ENCODE data around the gene INMT.

The INMT gene

DNA sequence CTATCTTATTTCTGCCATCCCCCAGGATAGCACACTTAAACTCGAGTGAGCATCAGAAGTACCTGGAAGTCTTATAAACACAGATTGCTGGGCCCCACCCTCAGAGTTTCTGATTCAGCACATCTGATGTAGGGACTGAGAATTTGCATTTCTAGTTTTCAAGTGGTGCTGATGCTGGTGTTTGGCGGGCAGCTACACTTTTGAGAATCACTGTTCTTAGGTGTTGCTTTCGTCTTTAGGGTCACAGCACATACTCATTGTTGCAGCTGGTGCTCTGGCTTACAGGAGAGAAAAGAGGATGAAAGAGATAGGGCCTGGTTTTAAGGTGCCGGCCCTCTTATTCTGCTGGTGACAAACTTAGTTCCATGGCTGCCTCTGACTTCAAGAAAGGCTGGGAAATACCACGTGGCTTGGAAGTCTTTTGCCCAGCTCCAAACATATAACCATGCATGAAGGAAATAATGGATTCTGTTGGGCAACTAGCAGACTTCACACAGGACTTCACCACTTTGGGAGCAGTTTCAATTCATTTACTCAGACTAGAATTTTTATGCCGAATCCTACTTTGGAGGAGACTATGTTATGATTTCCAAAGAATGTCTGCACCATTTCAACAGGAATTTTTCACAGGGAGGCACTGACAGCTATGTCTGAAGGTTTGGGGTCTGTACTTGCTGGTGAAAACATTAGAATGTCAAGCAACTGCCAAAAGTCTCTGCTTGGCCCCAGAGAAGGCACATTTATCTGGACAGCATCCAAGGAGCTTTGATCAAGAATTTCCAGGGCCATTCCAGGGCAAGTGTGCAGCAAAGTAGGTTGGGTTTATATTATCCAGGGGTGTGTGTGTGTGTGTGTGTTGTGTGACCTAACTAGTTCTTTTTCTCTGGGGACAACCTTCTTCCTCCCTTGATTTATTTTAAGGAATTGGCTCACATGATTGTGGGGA, 12.4 kb downstream of the INMT start:
- DNase-seq (ENCODE audit: low read depth in 1 of 2, low spot score in 1 of 2) = no peak
- no peak for TF ChIP-seq JUND (IDR thresholded peaks at IDR 0.05; ENCODE audit: low read depth)
- in situ Hi-C loops (cut with HindIII; ENCODE audit: low pct_unique_long_range_greater_than_20kb, low sequenced_read_pairs) = no loop called here

DNA sequence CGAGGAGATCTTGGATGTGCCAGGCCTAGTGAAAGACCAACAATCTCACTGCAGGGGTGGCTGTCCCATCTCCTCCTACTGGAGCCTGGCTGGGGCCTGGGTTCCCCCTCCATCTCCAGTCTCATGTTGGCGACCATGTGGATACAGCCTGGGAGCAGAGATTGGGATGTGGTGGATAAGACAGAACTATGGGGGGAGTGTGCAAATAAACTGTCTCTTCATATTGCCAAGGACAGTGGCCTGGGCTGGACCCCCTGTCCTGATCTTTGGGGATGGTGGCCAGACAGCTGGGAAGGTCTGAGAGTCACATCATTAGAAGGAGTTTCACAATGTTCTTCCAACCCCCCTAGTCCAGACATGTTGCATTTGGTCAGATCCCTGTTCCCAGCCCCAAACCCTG, 13.5 kb downstream of the INMT start:
- in situ Hi-C loops (cut with HindIII; ENCODE audit: low pct_unique_long_range_greater_than_20kb, low sequenced_read_pairs) = no loop called here
- no peak for DNase-seq (ENCODE audit: low read depth in 1 of 2, low spot score in 1 of 2)
- no peak for TF ChIP-seq JUND (IDR thresholded peaks at IDR 0.05; ENCODE audit: low read depth)

DNA sequence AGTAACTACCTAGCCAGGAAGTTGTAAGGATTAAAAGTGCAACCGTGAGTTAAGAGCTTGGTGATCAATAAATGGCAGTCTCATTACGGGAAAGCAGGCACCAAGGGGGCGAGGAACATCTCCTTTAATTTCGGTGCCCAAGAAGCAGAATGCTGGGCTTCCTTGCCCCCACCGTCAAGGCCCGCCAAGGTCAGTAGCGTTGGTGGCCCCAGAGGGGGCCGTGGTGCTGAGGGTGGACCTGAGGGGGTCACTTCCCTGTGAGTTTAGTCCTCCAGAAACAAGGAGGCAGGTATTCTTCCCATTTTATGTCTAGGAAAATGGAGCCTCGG, 18.9 kb downstream of the INMT start:
- DNase-seq (ENCODE audit: low read depth in 1 of 2, low spot score in 1 of 2) = no peak
- no peak for TF ChIP-seq JUND (IDR thresholded peaks at IDR 0.05; ENCODE audit: low read depth)
- in situ Hi-C loops (cut with HindIII; ENCODE audit: low pct_unique_long_range_greater_than_20kb, low sequenced_read_pairs) = no loop called here

DNA sequence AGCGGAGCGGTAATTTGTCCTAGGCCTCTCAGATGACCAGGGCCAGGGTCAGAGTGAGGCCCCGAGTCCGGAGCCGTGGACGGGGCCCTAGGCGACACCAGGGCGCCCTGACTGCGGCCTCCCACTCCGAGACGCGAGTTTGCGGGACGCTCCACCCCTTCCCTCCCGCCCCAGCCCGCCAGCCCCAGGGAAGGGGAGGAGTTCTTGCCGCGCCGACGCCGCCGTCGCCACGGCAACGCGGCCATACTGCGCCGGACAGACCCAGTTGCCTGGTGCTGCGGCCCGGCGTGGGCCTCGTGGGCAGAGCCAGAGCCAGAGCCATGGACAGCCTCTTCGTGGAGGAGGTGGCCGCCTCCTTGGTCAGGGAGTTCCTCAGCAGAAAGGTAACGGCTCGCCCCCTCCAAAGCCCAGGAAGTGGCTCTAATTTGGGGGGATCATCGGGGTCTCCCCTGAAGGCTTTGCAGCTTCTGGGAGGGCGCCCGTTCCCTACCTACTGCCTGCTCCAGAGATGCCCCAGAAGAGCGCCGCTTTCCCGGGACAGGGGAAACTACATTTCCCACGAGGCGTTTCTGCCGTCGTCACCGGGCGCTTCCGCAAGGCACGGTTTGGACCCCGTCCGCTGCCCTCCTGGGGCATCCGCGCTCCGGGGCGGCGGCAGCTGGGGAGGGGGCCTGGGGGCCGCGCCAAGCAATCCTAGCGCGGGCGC, 19.4 kb downstream of the INMT start, which contains the start of gene MINDY4:
MINDY4 (plus strand) TSS at position 244 of the 706 bp plus-strand sequence; CDS start at position 321, 77 bp downstream.
- in situ Hi-C loops (cut with HindIII; ENCODE audit: low pct_unique_long_range_greater_than_20kb, low sequenced_read_pairs) = no loop called here
- no peak for TF ChIP-seq JUND (IDR thresholded peaks at IDR 0.05; ENCODE audit: low read depth)

DNA sequence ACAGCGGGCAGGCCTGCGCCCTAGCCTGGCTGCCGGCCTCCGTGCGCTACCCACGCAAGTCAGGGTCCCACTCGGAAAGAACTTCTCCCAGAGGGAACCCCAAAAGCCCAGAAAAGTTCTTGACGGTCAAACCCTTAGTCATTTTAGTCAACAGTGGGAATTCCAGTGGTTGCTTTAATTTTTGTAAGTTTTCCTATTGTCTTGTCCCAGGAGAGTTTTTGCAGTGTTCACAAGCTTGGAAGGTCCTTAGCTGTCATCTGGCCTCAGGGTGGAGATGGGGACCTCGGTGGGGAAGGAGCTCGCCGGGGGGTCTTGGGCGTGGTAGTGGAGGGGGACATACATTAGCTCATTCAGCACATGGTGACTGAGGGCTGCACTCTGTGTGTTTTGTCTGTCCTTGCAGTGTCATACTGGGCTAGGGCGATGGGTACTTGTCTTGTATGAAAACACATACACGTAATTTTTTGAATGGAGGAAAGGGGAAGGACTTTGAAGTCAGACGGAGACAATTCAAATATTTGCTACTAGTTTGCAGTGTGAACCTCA, 20.0 kb downstream of the INMT start:
- in situ Hi-C loops (cut with HindIII; ENCODE audit: low pct_unique_long_range_greater_than_20kb, low sequenced_read_pairs) = no loop called here
- DNase-seq (ENCODE audit: low read depth in 1 of 2, low spot score in 1 of 2) = no peak
- TF ChIP-seq JUND (IDR thresholded peaks at IDR 0.05; ENCODE audit: low read depth) = no peak

More for the DNA sequence above, 19.4 kb downstream of the INMT start, which contains the start of gene MINDY4:
- DNase-seq (ENCODE audit: low read depth in 1 of 2, low spot score in 1 of 2) = peak; percentile 79 to 90

DNA sequence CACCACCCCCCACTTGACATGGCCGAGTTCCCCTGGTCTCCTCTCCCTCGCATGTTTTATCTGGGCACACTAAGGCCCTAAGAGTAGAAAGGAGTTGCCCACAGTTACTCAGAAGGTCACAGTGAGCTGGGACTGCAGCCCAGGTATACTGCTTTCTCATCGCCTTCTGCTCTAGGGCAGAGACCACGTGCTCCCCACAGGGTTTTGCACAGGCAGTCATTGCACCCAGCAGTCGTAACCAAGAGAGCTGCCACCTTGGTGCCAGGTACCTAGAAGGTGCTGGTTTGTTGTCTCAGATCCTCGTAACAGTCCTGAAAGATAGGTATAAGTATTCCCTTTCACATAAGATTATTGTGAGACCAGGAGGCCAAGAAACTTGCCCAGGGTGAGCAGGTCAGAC, 21.0 kb downstream of the INMT start:
- TF ChIP-seq JUND (IDR thresholded peaks at IDR 0.05; ENCODE audit: low read depth) = no peak
- DNase-seq (ENCODE audit: low read depth in 1 of 2, low spot score in 1 of 2) = no peak
- in situ Hi-C loops (cut with HindIII; ENCODE audit: low pct_unique_long_range_greater_than_20kb, low sequenced_read_pairs) = no loop called here

DNA sequence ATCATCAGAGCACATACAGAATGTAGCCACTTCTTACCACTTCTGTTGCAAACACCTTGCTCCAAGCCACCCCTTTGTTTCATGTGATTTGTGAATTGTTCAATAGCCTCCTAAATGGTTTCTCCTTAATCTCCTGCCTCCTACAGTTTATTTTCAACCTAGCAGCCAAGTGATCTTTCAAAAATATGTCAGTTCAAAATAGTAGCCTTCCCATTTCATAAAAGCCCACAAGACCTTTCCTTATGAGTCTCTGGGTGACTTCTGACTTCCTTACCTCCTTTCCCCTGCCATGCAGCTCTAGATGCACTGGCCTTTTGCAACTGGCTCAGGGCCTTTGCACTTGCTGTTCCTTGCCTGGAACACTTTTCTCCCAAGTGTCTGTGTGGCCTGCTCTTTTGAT, 24.1 kb downstream of the INMT start:
- TF ChIP-seq JUND (IDR thresholded peaks at IDR 0.05; ENCODE audit: low read depth) = no peak
- DNase-seq (ENCODE audit: low read depth in 1 of 2, low spot score in 1 of 2) = no peak
- in situ Hi-C loops (cut with HindIII; ENCODE audit: low pct_unique_long_range_greater_than_20kb, low sequenced_read_pairs) = no loop called here

DNA sequence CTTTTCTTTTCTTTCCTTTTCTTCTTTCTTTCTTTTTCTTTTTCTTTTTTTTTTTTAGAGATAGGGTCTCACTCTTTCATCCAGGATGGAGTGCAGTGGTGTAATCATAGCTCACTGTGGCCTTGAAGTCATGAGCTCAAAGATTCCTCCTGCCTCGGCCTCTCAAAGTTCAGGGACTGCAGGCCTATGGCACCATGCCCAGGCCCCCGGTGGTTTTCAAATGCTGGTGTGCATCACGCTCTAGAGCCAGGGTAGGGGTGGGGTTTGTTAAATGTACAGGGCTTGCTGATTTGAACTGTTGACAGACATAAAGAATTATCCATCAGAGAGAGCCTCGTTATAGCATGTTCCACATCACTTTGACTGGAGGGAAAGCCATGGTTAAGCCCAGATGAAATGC, 25.0 kb downstream of the INMT start:
- no peak for TF ChIP-seq JUND (IDR thresholded peaks at IDR 0.05; ENCODE audit: low read depth)
- DNase-seq (ENCODE audit: low read depth in 1 of 2, low spot score in 1 of 2) = no peak
- in situ Hi-C loops (cut with HindIII; ENCODE audit: low pct_unique_long_range_greater_than_20kb, low sequenced_read_pairs) = no loop called here

DNA sequence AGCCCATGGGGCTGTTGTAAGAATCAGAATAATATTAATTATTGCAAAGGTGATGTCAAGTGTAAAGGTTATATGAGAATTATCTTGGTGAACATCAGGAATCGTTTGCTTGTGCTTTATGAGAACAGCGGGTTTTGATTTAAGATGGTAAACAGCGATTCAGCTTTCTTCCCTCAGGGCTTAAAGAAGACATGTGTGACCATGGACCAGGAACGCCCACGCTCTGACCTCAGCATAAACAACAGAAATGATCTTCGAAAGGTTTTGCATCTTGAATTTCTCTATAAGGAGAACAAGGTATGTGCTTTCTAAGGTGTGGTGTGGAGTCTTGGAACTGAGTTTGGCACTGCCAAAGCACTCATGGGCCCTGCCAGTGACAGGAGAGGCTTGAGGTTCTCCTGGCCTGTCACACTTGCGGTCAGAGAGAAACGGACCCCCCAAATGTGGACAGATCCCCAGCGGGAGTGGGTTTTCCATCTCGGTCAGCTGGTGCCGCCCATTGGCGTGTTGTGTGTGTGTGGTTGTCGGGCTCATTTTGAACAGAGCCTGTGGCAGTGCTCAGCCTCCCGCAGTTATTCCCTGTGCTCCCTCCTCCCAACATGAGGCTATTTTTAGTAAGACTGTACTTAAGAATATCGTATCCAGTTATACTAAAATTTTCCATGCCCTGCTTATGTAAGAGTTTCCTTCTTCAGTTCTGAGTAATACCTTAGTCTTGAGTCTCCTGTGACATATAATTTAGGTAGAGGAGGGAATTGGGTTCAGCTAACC, 26.5 kb downstream of the INMT start:
- DNase-seq (ENCODE audit: low read depth in 1 of 2, low spot score in 1 of 2) = peak in 1 of 2 experiments; percentile 76
- in situ Hi-C loops (cut with HindIII; ENCODE audit: low pct_unique_long_range_greater_than_20kb, low sequenced_read_pairs) = no loop called here
- 0 out of 2 replicates have a peak, but pooled peaks have one; percentile 42 for TF ChIP-seq JUND (IDR thresholded peaks at IDR 0.05; ENCODE audit: low read depth)

DNA sequence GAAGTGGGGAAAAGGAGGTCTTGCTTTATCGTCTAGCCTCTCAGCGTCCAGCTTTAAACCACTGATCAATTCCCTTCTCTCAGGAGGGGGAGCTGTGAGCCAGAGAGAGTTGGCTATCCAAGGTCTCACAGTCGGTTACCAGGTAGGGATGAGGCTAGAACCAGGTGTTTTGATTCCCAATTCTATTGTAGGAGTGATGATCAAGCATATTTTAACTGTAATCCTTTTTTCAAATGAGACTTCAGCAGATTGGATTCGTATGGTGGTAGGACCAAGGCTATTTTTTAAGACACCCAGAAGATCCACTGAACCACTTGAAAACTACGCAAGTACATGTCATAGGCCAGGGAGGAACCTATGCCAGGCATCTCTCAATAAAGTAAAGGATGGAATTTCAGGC, 27.6 kb downstream of the INMT start:
- TF ChIP-seq JUND (IDR thresholded peaks at IDR 0.05; ENCODE audit: low read depth) = no peak

DNA sequence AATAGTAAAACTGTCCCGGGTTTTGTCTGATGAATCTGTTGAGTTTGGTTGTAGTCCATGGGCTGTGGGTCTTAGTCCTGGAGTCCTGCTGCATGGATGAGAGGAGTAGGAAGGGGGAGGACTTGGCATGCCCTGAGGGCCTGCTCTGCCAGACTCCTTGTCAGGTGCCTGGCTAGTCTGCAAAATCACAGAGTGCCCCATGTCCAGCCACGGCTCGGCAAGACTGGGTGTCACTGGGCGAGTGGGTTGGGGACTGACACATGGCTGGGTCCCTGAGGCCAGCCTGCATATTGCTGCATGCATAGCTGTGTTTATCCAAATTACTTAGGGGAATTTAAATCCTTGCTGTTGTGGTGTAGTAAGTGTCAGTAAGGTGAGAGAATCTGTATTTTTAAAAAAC, 29.0 kb downstream of the INMT start:
- no peak for TF ChIP-seq JUND (IDR thresholded peaks at IDR 0.05; ENCODE audit: low read depth)
- DNase-seq (ENCODE audit: low read depth in 1 of 2, low spot score in 1 of 2) = no peak
- in situ Hi-C loops (cut with HindIII; ENCODE audit: low pct_unique_long_range_greater_than_20kb, low sequenced_read_pairs) = no loop called here

More for the DNA sequence above, 27.6 kb downstream of the INMT start:
- in situ Hi-C loops (cut with HindIII; ENCODE audit: low pct_unique_long_range_greater_than_20kb, low sequenced_read_pairs) = no loop called here
- DNase-seq (ENCODE audit: low read depth in 1 of 2, low spot score in 1 of 2) = no peak

DNA sequence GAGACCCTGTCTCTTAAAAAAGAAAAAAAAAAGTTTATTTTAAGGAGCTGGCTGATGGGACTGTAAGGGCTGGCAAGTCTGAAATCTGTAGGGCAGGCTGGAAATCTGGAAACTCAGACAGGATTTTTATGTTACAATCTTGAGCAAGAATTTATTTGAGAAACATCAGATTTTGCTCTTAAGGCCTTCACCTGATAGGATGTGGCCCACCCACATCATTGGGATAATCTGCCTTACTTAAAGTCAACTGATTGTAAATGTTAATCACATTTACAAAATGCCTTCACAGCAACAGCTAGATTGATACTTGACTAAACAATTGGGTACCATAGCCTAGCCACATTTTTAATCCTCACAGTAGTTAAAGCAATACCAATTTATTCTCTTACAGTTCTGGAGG, 30.8 kb downstream of the INMT start:
- in situ Hi-C loops (cut with HindIII; ENCODE audit: low pct_unique_long_range_greater_than_20kb, low sequenced_read_pairs) = no loop called here
- no peak for DNase-seq (ENCODE audit: low read depth in 1 of 2, low spot score in 1 of 2)
- no peak for TF ChIP-seq JUND (IDR thresholded peaks at IDR 0.05; ENCODE audit: low read depth)

All from T47D (cell line).